IPS DF 6.9 (cell line): Measurements from ENCODE around the gene LHX6.

ENCODE experiments used
- DNase-seq: peaks from one replicate; pipeline ENCODE4 v3.0.0-alpha.2; 2013; ENCODE audit warnings: low read depth, low spot score
- H3K27ac ChIP-seq: one replicate; pipeline ENCODE4 v1.5.1; 2013; ENCODE audit warnings: low read length, control low read depth
- H3K27me3 ChIP-seq: 2 replicates; pipeline ENCODE4 v1.6.1; 2013; ENCODE audit warnings: mild to moderate bottlenecking, low read length; ENCODE audit not compliant: control insufficient read depth, insufficient read depth
- H3K36me3 ChIP-seq: 2 replicates; pipeline ENCODE4 v1.6.1; 2013; ENCODE audit warnings: low read length; ENCODE audit not compliant: control insufficient read depth, insufficient read depth
- H3K4me1 ChIP-seq: 2 replicates; pipeline ENCODE4 v1.6.1; 2013; ENCODE audit warnings: low read length; ENCODE audit not compliant: control insufficient read depth, insufficient read depth
- H3K4me3 ChIP-seq: 2 replicates; pipeline ENCODE4 v1.5.1; 2013; ENCODE audit warnings: mild to moderate bottlenecking, low read length
- H3K9me3 ChIP-seq: 2 replicates; pipeline ENCODE4 v1.6.1; 2013; ENCODE audit warnings: low read length, inconsistent platforms; ENCODE audit not compliant: control insufficient read depth, insufficient read depth
- WGBS: extraction: QIAGEN DNeasy Blood & Tissue Kit; methylation state at CpG from one replicate; pipeline ENCODE4 v1.1.7; 2013; ENCODE audit warnings: mixed read lengths, missing lambda C conversion rate; ENCODE audit not compliant: insufficient read length, insufficient coverage; 5-methylcytosine and 5-hydroxymethylcytosine counted together

LHX6 gene

GRCh38 chr9:122262073-122262472 is 33.3 kb upstream of the LHX6 start:
- H3K27me3 ChIP-seq: no peaks in the 10 kb centered on the region
- no peaks in the 10 kb centered on the region for H3K4me1 ChIP-seq
- no peaks in the 10 kb centered on the region; the same call in none of the 2 replicates for H3K36me3 ChIP-seq
- no peak overlapping the region for H3K27ac ChIP-seq
- no peak overlapping the region for H3K4me3 ChIP-seq
- DNase-seq: no peak
- no peaks in the 10 kb centered on the region for H3K9me3 ChIP-seq
- WGBS: no CpG with 5 or more reads among the region's 1 CpG

GRCh38 chr9:122261469-122261881 is 32.7 kb upstream of the LHX6 start:
- DNase-seq: no peak
- no peaks in the 10 kb centered on the region for H3K9me3 ChIP-seq
- WGBS: no CpG with 5 or more reads among the region's 1 CpG
- no peaks in the 10 kb centered on the region for H3K27me3 ChIP-seq
- H3K27ac ChIP-seq: no peak overlapping the region
- H3K4me3 ChIP-seq: no peak overlapping the region
- H3K36me3 ChIP-seq: no peaks in the 10 kb centered on the region; the same call in none of the 2 replicates
- H3K4me1 ChIP-seq: no peaks in the 10 kb centered on the region

- no peak overlapping the region for H3K27ac ChIP-seq
- H3K36me3 ChIP-seq: peaks cover 3% of the 10 kb centered on the region
- H3K9me3 ChIP-seq: no peaks in the 10 kb centered on the region
- H3K4me3 ChIP-seq: no peak overlapping the region
- WGBS: no CpG with 5 or more reads among the region's 2 CpGs
- no peak for DNase-seq
- no peaks in the 10 kb centered on the region; the same call in 1 of the 2 replicates for H3K4me1 ChIP-seq
- H3K27me3 ChIP-seq: no peaks in the 10 kb centered on the region
Measured at GRCh38 chr9:122258886-122259415, 30.2 kb upstream of the LHX6 start.

- peaks cover 5% of the 10 kb centered on the region for H3K36me3 ChIP-seq
- no peak overlapping the region for H3K27ac ChIP-seq
- no peak for DNase-seq
- peaks cover 3% of the 10 kb centered on the region; the same call in 1 of the 2 replicates for H3K4me1 ChIP-seq
- H3K9me3 ChIP-seq: no peaks in the 10 kb centered on the region
- no peaks in the 10 kb centered on the region for H3K27me3 ChIP-seq
- WGBS: 100% methylated on average over 2 of the region's 5 CpGs
- no peak overlapping the region for H3K4me3 ChIP-seq
Measured at GRCh38 chr9:122256206-122256605, 27.4 kb upstream of the LHX6 start.

GRCh38 chr9:122254761-122255160 is 26.0 kb upstream of the LHX6 start:
- H3K36me3 ChIP-seq: peaks cover 5% of the 10 kb centered on the region
- no CpG with 5 or more reads among the region's 3 CpGs for WGBS
- peaks cover 3% of the 10 kb centered on the region; the same call in 1 of the 2 replicates for H3K4me1 ChIP-seq
- H3K9me3 ChIP-seq: no peaks in the 10 kb centered on the region
- H3K4me3 ChIP-seq: no peak overlapping the region
- H3K27me3 ChIP-seq: no peaks in the 10 kb centered on the region
- no peak for DNase-seq
- no peak overlapping the region for H3K27ac ChIP-seq

GRCh38 chr9:122252796-122253195 is 24.0 kb upstream of the LHX6 start:
- H3K36me3 ChIP-seq: peaks cover 5% of the 10 kb centered on the region; the same call in 1 of the 2 replicates
- no CpG with 5 or more reads among the region's 5 CpGs for WGBS
- no peak for DNase-seq

GRCh38 chr9:122251351-122251750 is 22.6 kb upstream of the LHX6 start:
- H3K4me3 ChIP-seq: no peak overlapping the region
- no CpG with 5 or more reads among the region's 2 CpGs for WGBS
- H3K36me3 ChIP-seq: peaks cover 5% of the 10 kb centered on the region; the same call in 1 of the 2 replicates
- H3K27ac ChIP-seq: no peak overlapping the region
- H3K4me1 ChIP-seq: peaks cover 3% of the 10 kb centered on the region; the same call in 1 of the 2 replicates
- no peaks in the 10 kb centered on the region for H3K27me3 ChIP-seq
- DNase-seq: no peak
- H3K9me3 ChIP-seq: no peaks in the 10 kb centered on the region

More at GRCh38 chr9:122252796-122253195, 24.0 kb upstream of the LHX6 start:
- no peaks in the 10 kb centered on the region for H3K27me3 ChIP-seq
- peaks cover 3% of the 10 kb centered on the region; the same call in 1 of the 2 replicates for H3K4me1 ChIP-seq
- no peak overlapping the region for H3K27ac ChIP-seq
- H3K4me3 ChIP-seq: no peak overlapping the region
- no peaks in the 10 kb centered on the region for H3K9me3 ChIP-seq

- WGBS: no CpG with 5 or more reads among the region's 5 CpGs
- Histone ChIP-seq H3K4me1 (peaks cover 3% of the 10 kb centered on the region; the same call in 1 of the 2 replicates), H3K27me3 (no peaks in the 10 kb centered on the region), H3K9me3 (no peaks in the 10 kb centered on the region), H3K36me3 (peaks cover 2% of the 10 kb centered on the region; the same call in 1 of the 2 replicates), H3K27ac (no peak overlapping the region), H3K4me3 (no peak overlapping the region)
- no peak for DNase-seq
Measured at GRCh38 chr9:122248448-122248865, 19.7 kb upstream of the LHX6 start.

- no peaks in the 10 kb centered on the region for H3K4me1 ChIP-seq
- WGBS: no CpG with 5 or more reads among the region's 3 CpGs
- no peak for DNase-seq
- H3K4me3 ChIP-seq: no peak overlapping the region
- no peaks in the 10 kb centered on the region for H3K27me3 ChIP-seq
- H3K9me3 ChIP-seq: no peaks in the 10 kb centered on the region
- H3K36me3 ChIP-seq: peaks cover 2% of the 10 kb centered on the region; the same call in 1 of the 2 replicates
- no peak overlapping the region for H3K27ac ChIP-seq
Measured at GRCh38 chr9:122246666-122247065, 17.9 kb upstream of the LHX6 start.

- WGBS: no CpG with 5 or more reads among the region's 3 CpGs
- no peak for DNase-seq
- no peaks in the 10 kb centered on the region for H3K9me3 ChIP-seq
- no peak overlapping the region for H3K4me3 ChIP-seq
- no peaks in the 10 kb centered on the region; the same call in 1 of the 2 replicates for H3K36me3 ChIP-seq
- H3K4me1 ChIP-seq: no peaks in the 10 kb centered on the region
- H3K27ac ChIP-seq: no peak overlapping the region
- no peaks in the 10 kb centered on the region for H3K27me3 ChIP-seq
Measured at GRCh38 chr9:122244349-122244748, 15.6 kb upstream of the LHX6 start.

GRCh38 chr9:122239722-122240121 is 11.0 kb upstream of the LHX6 start:
- H3K27ac ChIP-seq: no peak overlapping the region
- no peak for DNase-seq
- H3K36me3 ChIP-seq: no peaks in the 10 kb centered on the region; the same call in 1 of the 2 replicates
- H3K27me3 ChIP-seq: no peaks in the 10 kb centered on the region
- no peak overlapping the region for H3K4me3 ChIP-seq
- no CpG with 5 or more reads among the region's 5 CpGs for WGBS
- no peaks in the 10 kb centered on the region for H3K9me3 ChIP-seq
- H3K4me1 ChIP-seq: no peaks in the 10 kb centered on the region
